ENCODE results near the gene PPIB.

DNA sequence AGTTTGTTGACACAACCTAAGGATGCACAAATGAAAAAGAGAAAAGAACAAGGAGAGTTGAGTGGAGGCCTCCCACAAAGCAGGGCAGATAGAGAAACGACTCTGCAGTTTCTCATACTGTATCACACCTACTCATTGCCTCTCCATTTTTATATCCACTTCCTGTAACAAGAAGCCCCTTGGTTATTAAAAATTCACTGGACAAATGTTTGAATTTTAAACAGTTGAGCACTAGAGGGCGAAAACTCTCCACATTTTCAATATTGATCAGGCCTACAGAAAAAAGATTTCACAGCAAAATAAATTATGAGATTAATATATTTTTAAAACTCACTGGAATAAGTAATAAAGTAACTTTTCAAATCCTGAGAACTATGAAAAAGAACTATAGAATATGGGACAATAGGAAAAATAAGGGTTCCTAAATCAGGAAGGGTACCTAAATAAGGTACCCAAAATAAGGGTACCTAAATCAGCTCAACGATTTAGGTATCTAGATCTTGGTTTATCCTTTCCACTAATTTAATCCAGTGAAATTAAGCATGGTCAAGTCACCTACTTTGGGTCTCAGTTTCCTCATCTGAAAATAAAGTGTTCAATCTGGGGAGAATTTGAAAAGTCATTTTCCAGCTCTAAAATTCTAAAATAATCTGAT, 47.0 kb upstream of the PPIB start:
- TF ChIP-seq EZH2 (IDR thresholded peaks at IDR 0.05; ENCODE audit: insufficient read depth, poor library complexity, severe bottlenecking) = no peak
- no peak for TF ChIP-seq EZH2phosphoT487 (IDR thresholded peaks at IDR 0.05; ENCODE audit: insufficient read depth, low read depth)
